ENCODE data around the gene VAMP4. TPM values are rescaled to one million over a fixed set of nuclear protein-coding genes. Genes with fewer than 3 reads are reported as not detected.

VAMP4 gene
- total and polyA plus RNA-seq, 2 experiments from 2014 or later, result 7.3 to 7.4 TPM

DNA sequence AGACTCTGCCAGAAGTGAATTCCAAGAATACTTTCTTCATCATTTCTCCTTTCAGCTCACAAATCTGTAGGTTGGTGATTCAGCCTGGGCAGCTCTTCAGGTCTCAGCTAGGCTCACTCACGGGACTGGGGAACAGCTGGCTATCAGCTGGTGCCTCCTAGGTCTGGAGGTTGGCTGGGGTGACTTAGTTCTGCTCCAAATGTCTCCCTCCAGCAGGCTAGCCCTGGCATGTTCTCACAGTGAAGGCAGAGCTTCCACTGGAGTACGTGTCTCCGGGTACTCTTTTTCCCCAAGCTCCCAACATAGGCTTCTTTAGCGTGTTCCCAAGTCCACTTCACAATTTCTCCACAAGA lies 12.5 kb upstream of the VAMP4 start:
- peaks cover 26% of the 10 kb centered on the region for H3K9me3 Mint-ChIP-seq
- H3K27ac Mint-ChIP-seq, result peak overlapping the region; percentile 88
- H3K36me3 Mint-ChIP-seq (ENCODE audit: low read depth), result peaks cover 20% of the 10 kb centered on the region
- Histone ChIP-seq H3K4me1 (ENCODE audit: insufficient read depth) (peaks cover 17% of the 10 kb centered on the region), H3K9me2 (ENCODE audit: insufficient read depth) (peaks cover 15% of the 10 kb centered on the region), H4K20me1 (replicated peaks; ENCODE audit: insufficient read depth) (no peaks in the 10 kb centered on the region), H3F3A (replicated peaks; ENCODE audit: low read depth) (0 out of 2 replicates have a peak, but pooled peaks cover 3% of the 10 kb centered on the region), H3K27me3 (ENCODE audit: insufficient read depth) (no peaks in the 10 kb centered on the region), H3K4me2 (peak overlapping the region; percentile 49), H3K4me3 (peak overlapping the region; percentile 23; the same call in 1 of the 2 replicates), H2AFZ (peak overlapping the region; percentile 38; the same call in 1 of the 2 replicates), H3K79me2 (replicated peaks; ENCODE audit: insufficient read depth) (no peaks in the 10 kb centered on the region), H3K27ac (ENCODE audit: low read depth) (peak overlapping the region; percentile 94), H3K36me3 (ENCODE audit: insufficient read depth) (peaks cover 11% of the 10 kb centered on the region)
- TF ChIP-seq, protein P1, sequence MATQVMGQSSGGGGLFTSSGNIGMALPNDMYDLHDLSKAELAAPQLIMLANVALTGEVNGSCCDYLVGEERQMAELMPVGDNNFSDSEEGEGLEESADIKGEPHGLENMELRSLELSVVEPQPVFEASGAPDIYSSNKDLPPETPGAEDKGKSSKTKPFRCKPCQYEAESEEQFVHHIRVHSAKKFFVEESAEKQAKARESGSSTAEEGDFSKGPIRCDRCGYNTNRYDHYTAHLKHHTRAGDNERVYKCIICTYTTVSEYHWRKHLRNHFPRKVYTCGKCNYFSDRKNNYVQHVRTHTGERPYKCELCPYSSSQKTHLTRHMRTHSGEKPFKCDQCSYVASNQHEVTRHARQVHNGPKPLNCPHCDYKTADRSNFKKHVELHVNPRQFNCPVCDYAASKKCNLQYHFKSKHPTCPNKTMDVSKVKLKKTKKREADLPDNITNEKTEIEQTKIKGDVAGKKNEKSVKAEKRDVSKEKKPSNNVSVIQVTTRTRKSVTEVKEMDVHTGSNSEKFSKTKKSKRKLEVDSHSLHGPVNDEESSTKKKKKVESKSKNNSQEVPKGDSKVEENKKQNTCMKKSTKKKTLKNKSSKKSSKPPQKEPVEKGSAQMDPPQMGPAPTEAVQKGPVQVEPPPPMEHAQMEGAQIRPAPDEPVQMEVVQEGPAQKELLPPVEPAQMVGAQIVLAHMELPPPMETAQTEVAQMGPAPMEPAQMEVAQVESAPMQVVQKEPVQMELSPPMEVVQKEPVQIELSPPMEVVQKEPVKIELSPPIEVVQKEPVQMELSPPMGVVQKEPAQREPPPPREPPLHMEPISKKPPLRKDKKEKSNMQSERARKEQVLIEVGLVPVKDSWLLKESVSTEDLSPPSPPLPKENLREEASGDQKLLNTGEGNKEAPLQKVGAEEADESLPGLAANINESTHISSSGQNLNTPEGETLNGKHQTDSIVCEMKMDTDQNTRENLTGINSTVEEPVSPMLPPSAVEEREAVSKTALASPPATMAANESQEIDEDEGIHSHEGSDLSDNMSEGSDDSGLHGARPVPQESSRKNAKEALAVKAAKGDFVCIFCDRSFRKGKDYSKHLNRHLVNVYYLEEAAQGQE (IDR thresholded peaks at IDR 0.05; ENCODE audit: unreplicated experiment), result no peak
- TF ChIP-seq, protein P2, sequence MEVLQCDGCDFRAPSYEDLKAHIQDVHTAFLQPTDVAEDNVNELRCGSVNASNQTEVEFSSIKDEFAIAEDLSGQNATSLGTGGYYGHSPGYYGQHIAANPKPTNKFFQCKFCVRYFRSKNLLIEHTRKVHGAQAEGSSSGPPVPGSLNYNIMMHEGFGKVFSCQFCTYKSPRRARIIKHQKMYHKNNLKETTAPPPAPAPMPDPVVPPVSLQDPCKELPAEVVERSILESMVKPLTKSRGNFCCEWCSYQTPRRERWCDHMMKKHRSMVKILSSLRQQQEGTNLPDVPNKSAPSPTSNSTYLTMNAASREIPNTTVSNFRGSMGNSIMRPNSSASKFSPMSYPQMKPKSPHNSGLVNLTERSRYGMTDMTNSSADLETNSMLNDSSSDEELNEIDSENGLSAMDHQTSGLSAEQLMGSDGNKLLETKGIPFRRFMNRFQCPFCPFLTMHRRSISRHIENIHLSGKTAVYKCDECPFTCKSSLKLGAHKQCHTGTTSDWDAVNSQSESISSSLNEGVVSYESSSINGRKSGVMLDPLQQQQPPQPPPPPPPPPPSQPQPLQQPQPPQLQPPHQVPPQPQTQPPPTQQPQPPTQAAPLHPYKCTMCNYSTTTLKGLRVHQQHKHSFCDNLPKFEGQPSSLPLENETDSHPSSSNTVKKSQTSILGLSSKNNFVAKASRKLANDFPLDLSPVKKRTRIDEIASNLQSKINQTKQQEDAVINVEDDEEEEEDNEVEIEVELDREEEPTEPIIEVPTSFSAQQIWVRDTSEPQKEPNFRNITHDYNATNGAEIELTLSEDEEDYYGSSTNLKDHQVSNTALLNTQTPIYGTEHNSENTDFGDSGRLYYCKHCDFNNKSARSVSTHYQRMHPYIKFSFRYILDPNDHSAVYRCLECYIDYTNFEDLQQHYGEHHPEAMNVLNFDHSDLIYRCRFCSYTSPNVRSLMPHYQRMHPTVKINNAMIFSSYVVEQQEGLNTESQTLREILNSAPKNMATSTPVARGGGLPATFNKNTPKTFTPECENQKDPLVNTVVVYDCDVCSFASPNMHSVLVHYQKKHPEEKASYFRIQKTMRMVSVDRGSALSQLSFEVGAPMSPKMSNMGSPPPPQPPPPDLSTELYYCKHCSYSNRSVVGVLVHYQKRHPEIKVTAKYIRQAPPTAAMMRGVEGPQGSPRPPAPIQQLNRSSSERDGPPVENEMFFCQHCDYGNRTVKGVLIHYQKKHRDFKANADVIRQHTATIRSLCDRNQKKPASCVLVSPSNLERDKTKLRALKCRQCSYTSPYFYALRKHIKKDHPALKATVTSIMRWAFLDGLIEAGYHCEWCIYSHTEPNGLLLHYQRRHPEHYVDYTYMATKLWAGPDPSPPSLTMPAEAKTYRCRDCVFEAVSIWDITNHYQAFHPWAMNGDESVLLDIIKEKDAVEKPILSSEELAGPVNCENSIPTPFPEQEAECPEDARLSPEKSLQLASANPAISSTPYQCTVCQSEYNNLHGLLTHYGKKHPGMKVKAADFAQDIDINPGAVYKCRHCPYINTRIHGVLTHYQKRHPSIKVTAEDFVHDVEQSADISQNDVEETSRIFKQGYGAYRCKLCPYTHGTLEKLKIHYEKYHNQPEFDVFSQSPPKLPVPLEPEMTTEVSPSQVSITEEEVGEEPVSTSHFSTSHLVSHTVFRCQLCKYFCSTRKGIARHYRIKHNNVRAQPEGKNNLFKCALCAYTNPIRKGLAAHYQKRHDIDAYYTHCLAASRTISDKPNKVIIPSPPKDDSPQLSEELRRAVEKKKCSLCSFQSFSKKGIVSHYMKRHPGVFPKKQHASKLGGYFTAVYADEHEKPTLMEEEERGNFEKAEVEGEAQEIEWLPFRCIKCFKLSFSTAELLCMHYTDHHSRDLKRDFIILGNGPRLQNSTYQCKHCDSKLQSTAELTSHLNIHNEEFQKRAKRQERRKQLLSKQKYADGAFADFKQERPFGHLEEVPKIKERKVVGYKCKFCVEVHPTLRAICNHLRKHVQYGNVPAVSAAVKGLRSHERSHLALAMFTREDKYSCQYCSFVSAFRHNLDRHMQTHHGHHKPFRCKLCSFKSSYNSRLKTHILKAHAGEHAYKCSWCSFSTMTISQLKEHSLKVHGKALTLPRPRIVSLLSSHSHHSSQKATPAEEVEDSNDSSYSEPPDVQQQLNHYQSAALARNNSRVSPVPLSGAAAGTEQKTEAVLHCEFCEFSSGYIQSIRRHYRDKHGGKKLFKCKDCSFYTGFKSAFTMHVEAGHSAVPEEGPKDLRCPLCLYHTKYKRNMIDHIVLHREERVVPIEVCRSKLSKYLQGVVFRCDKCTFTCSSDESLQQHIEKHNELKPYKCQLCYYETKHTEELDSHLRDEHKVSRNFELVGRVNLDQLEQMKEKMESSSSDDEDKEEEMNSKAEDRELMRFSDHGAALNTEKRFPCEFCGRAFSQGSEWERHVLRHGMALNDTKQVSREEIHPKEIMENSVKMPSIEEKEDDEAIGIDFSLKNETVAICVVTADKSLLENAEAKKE (CRISPR knock-in tag; IDR thresholded peaks at IDR 0.05), result peak; percentile 94
- no peak overlapping the region; the same call in 2 of the 3 replicates for H3K4me3 Mint-ChIP-seq
- peaks cover 11% of the 10 kb centered on the region for H3K4me1 Mint-ChIP-seq
- H3K27me3 Mint-ChIP-seq (ENCODE audit: insufficient read depth, low read depth, poor library complexity), result peaks cover 8% of the 10 kb centered on the region
- DNase-seq (ENCODE audit: low spot score) (peak; percentile 45), ATAC-seq (peak; percentile 57)

All from GM23338 (cell line).